H9 (cell line): ENCODE measurements around the gene BCL6. TPM values are rescaled to one million over a fixed set of nuclear protein-coding genes. Genes with fewer than 3 reads are reported as not detected.

ENCODE experiments used
- DNase-seq: peaks from one replicate; pipeline ENCODE4 v3.0.0-alpha.2; 2017
- H2AFZ ChIP-seq: one replicate; pipeline ENCODE4 v1.6.1; 2013; ENCODE audit warnings: mild to moderate bottlenecking, low read length, control low read depth, moderate library complexity
- H2AK5ac ChIP-seq: 2 replicates; pipeline ENCODE4 v1.6.1; 2013; ENCODE audit warnings: low read length, control low read depth, mixed read lengths; ENCODE audit not compliant: insufficient read length
- H2BK120ac ChIP-seq: one replicate; pipeline ENCODE4 v1.6.1; 2013; ENCODE audit warnings: low read depth, mild to moderate bottlenecking, low read length, control low read depth, inconsistent platforms; ENCODE audit not compliant: poor library complexity, severe bottlenecking
- H2BK12ac ChIP-seq: 2 replicates; pipeline ENCODE4 v1.6.1; 2013; ENCODE audit warnings: low read length, control low read depth, mixed read lengths, low read depth; ENCODE audit not compliant: insufficient read length
- H2BK15ac ChIP-seq: 2 replicates; pipeline ENCODE4 v1.6.1; 2013; ENCODE audit warnings: low read depth, low read length, control low read depth
- H2BK20ac ChIP-seq: one replicate; pipeline ENCODE4 v1.6.1; 2013; ENCODE audit warnings: low read depth, mild to moderate bottlenecking, low read length, control low read depth, inconsistent platforms; ENCODE audit not compliant: poor library complexity, severe bottlenecking
- H2BK5ac ChIP-seq: 2 replicates; pipeline ENCODE4 v1.6.1; 2013; ENCODE audit warnings: low read length, control low read depth, mixed read lengths; ENCODE audit not compliant: insufficient read length
- H3K14ac ChIP-seq: 2 replicates; pipeline ENCODE4 v1.6.1; 2013; ENCODE audit warnings: low read length, control low read depth; ENCODE audit not compliant: insufficient read depth
- H3K18ac ChIP-seq: 2 replicates; pipeline ENCODE4 v1.6.1; 2013; ENCODE audit warnings: low read depth, mild to moderate bottlenecking, mixed read lengths, low read length, control low read depth; ENCODE audit not compliant: insufficient read length
- H3K23ac ChIP-seq: 2 replicates; pipeline ENCODE4 v1.6.1; 2013; ENCODE audit warnings: low read length, control low read depth, mixed read lengths, low read depth; ENCODE audit not compliant: insufficient read length
- H3K23me2 ChIP-seq: 2 replicates; pipeline ENCODE4 v1.6.1; 2013; ENCODE audit warnings: low read depth, mild to moderate bottlenecking, mixed read lengths, low read length, control low read depth; ENCODE audit not compliant: insufficient read length, poor library complexity, severe bottlenecking
- H3K27ac ChIP-seq: 2 replicates; pipeline ENCODE4 v1.5.1; 2013; ENCODE audit warnings: low read length, control low read depth, mixed read lengths, low read depth; ENCODE audit not compliant: insufficient read length
- H3K27me3 ChIP-seq: 2 replicates; pipeline ENCODE4 v1.6.1; 2013; ENCODE audit warnings: low read length, control low read depth, inconsistent platforms; ENCODE audit not compliant: insufficient read depth
- H3K4ac ChIP-seq: 2 replicates; pipeline ENCODE4 v1.6.1; 2013; ENCODE audit warnings: low read depth, mild to moderate bottlenecking, control low read depth, inconsistent platforms, low read length, moderate library complexity
- H3K4me1 ChIP-seq: 2 replicates; pipeline ENCODE4 v1.6.1; 2013; ENCODE audit warnings: low read length, control low read depth, inconsistent platforms; ENCODE audit not compliant: insufficient read depth
- H3K4me2 ChIP-seq: 2 replicates; pipeline ENCODE4 v1.6.1; 2013; ENCODE audit warnings: low read length, control low read depth, mixed read lengths; ENCODE audit not compliant: insufficient read length, insufficient read depth
- H3K56ac ChIP-seq: 2 replicates; pipeline ENCODE4 v1.6.1; 2013; ENCODE audit warnings: low read depth, mild to moderate bottlenecking, mixed read lengths, low read length, control low read depth; ENCODE audit not compliant: insufficient read length
- H3K79me1 ChIP-seq: 2 replicates; pipeline ENCODE4 v1.6.1; 2013; ENCODE audit warnings: low read depth, mild to moderate bottlenecking, moderate library complexity, low read length, control low read depth, inconsistent platforms; ENCODE audit not compliant: insufficient read depth, poor library complexity, severe bottlenecking
- H3K79me2 ChIP-seq: 2 replicates; pipeline ENCODE4 v1.6.1; 2013; ENCODE audit warnings: low read length, control low read depth, inconsistent platforms; ENCODE audit not compliant: insufficient read depth
- H3K9ac ChIP-seq: 2 replicates; pipeline ENCODE4 v1.6.1; 2013; ENCODE audit warnings: low read length, control low read depth, mixed read lengths; ENCODE audit not compliant: insufficient read length; ENCODE audit errors: extremely low read depth
- H3K9me3 ChIP-seq: one replicate; pipeline ENCODE4 v1.6.1; 2013; ENCODE audit warnings: low read depth, low read length, inconsistent platforms; ENCODE audit not compliant: control insufficient read depth
- H3T11ph ChIP-seq: one replicate; pipeline ENCODE4 v1.6.1; 2013; ENCODE audit warnings: mild to moderate bottlenecking, low read length, control low read depth, inconsistent platforms
- H4K20me1 ChIP-seq: one replicate; pipeline ENCODE4 v1.6.1; 2013; ENCODE audit not compliant: control insufficient read depth, insufficient read length, insufficient read depth
- H4K5ac ChIP-seq: 2 replicates; pipeline ENCODE4 v1.6.1; 2013; ENCODE audit warnings: low read depth, mild to moderate bottlenecking, mixed read lengths, low read length, control low read depth; ENCODE audit not compliant: insufficient read length
- H4K8ac ChIP-seq: replicated peaks from 2 replicates; pipeline ENCODE4 v1.6.1; 2013; ENCODE audit warnings: low read length, control low read depth, mixed read lengths, low read depth; ENCODE audit not compliant: insufficient read length
- H4K91ac ChIP-seq: 2 replicates; pipeline ENCODE4 v1.6.1; 2013; ENCODE audit warnings: low read depth, mild to moderate bottlenecking, moderate library complexity, mixed read lengths, low read length, control low read depth; ENCODE audit not compliant: insufficient read length
- H3K27ac Mint-ChIP-seq, 3 experiments: 2 replicates in 2 of 3; 3 replicates in 1 of 3; pipeline ENCODE4 v1.8.0; 2020 to 2021; ENCODE audit warnings: mixed read lengths in 3 of 3, mild to moderate bottlenecking in 1 of 3, moderate library complexity in 1 of 3
- H3K27me3 Mint-ChIP-seq: 2 replicates; pipeline ENCODE4 v1.8.0; 2021; ENCODE audit warnings: low read depth, mild to moderate bottlenecking, moderate library complexity, mixed read lengths
- H3K36me3 Mint-ChIP-seq, 3 experiments: 2 replicates in 2 of 3; 3 replicates in 1 of 3; pipeline ENCODE4 v1.8.0; 2020 to 2021; ENCODE audit warnings: low read depth in 3 of 3, mixed read lengths in 3 of 3; ENCODE audit not compliant: insufficient read depth in 1 of 3
- H3K4me1 Mint-ChIP-seq, 2 experiments: 2 replicates each; pipeline ENCODE4 v1.8.0; 2020; ENCODE audit warnings: mixed read lengths in 2 of 2
- H3K4me3 Mint-ChIP-seq, 2 experiments: 2 replicates in 1 of 2; 3 replicates in 1 of 2; pipeline ENCODE4 v1.8.0; 2020 to 2021; ENCODE audit warnings: mild to moderate bottlenecking in 2 of 2, mixed read lengths in 2 of 2, moderate library complexity in 1 of 2
- H3K9me3 Mint-ChIP-seq, 2 experiments: 2 replicates in 1 of 2; 3 replicates in 1 of 2; pipeline ENCODE4 v1.8.0; 2020; ENCODE audit warnings: mild to moderate bottlenecking in 2 of 2, mixed read lengths in 2 of 2, moderate library complexity in 1 of 2
- WGBS: extraction: QIAGEN DNeasy Blood & Tissue Kit; methylation state at CpG from one replicate; pipeline ENCODE4 v1.1.7; 2013; ENCODE audit warnings: missing lambda C conversion rate, low lambda C conversion rate, mixed read lengths; ENCODE audit not compliant: insufficient read length; ENCODE audit errors: extremely low coverage; 5-methylcytosine and 5-hydroxymethylcytosine counted together
- total RNA-seq: library from RNA; stranded (reverse); gene quantifications from 2 replicates; pipeline ENCODE4 v1.2.1, GENCODE V29; 2021
- TF ChIP-seq, protein P1 (sequence below): fragments of 200-600 bp; sonication (generic); conservative IDR thresholded peaks from 3 replicates; pipeline ENCODE4 v1.8.0; 2021; ENCODE audit warnings: antibody characterized with exemption, mild to moderate bottlenecking

The BCL6 gene
- total RNA-seq, 1 experiment from 2014 or later: 3.4 TPM

- no peak overlapping the region for H3K56ac ChIP-seq
- H3K14ac ChIP-seq: no peak overlapping the region
- H3K79me1 ChIP-seq: no peaks in the 10 kb centered on the region
- H3K23ac ChIP-seq: no peak overlapping the region
- no peak overlapping the region for H2BK15ac ChIP-seq
- no peaks in the 10 kb centered on the region for H3K9me3 ChIP-seq
- no peak overlapping the region for H2BK12ac ChIP-seq
- H2AFZ ChIP-seq: no peak overlapping the region
- no peaks in the 10 kb centered on the region for H4K20me1 ChIP-seq
- TF ChIP-seq, protein P1, sequence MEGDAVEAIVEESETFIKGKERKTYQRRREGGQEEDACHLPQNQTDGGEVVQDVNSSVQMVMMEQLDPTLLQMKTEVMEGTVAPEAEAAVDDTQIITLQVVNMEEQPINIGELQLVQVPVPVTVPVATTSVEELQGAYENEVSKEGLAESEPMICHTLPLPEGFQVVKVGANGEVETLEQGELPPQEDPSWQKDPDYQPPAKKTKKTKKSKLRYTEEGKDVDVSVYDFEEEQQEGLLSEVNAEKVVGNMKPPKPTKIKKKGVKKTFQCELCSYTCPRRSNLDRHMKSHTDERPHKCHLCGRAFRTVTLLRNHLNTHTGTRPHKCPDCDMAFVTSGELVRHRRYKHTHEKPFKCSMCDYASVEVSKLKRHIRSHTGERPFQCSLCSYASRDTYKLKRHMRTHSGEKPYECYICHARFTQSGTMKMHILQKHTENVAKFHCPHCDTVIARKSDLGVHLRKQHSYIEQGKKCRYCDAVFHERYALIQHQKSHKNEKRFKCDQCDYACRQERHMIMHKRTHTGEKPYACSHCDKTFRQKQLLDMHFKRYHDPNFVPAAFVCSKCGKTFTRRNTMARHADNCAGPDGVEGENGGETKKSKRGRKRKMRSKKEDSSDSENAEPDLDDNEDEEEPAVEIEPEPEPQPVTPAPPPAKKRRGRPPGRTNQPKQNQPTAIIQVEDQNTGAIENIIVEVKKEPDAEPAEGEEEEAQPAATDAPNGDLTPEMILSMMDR: peak; percentile 55
- H3K4ac ChIP-seq: no peak overlapping the region
- no peaks in the 10 kb centered on the region; a peak in 1 of 4 replicates for H3K4me1 Mint-ChIP-seq
- H3K79me2 ChIP-seq: no peaks in the 10 kb centered on the region
- H3K23me2 ChIP-seq: no peaks in the 10 kb centered on the region
- no peaks in the 10 kb centered on the region for H3K9me3 Mint-ChIP-seq
- H3K4me2 ChIP-seq: no peak overlapping the region
- H3K36me3 Mint-ChIP-seq: no peaks in the 10 kb centered on the region
- H3K27me3 ChIP-seq: no peaks in the 10 kb centered on the region
- no peak overlapping the region for H2BK5ac ChIP-seq
- no peak overlapping the region for H3K27ac Mint-ChIP-seq
- H3K4me3 Mint-ChIP-seq: no peak overlapping the region
- peaks cover 4% of the 10 kb centered on the region; the same call in 1 of the 2 replicates for H3K27me3 Mint-ChIP-seq
- H3K27ac ChIP-seq: no peak overlapping the region
- H2BK20ac ChIP-seq: no peak overlapping the region
- H4K5ac ChIP-seq: no peak overlapping the region
- no peaks in the 10 kb centered on the region for H3K4me1 ChIP-seq
- H3T11ph ChIP-seq: no peak overlapping the region
- H3K9ac ChIP-seq: no peak overlapping the region
- no peak overlapping the region for H4K8ac ChIP-seq
- DNase-seq: peak; percentile 46
- no peak overlapping the region for H2AK5ac ChIP-seq
- no peak overlapping the region for H4K91ac ChIP-seq
- H2BK120ac ChIP-seq: no peak overlapping the region
- no peak overlapping the region for H3K18ac ChIP-seq
- WGBS: no CpG with 5 or more reads among the region's 4 CpGs
Observed at GRCh38 chr3:187709155-187709554, 36.1 kb downstream of the BCL6 start.
